Thyroid gland (tissue), 4 donors: ENCODE results near the gene TM4SF5. TPM values are rescaled to one million over a fixed set of nuclear protein-coding genes. Genes with fewer than 3 reads are reported as not detected.
"Not testable (repeated sequence)": the region's sequence is repeated elsewhere in the genome, so short reads cannot be mapped to it uniquely, and the experiment has no call there.

Experiments used
- DNase-seq, 2 donors: peaks; one replicate each; pipeline ENCODE4 v3.0.0-alpha.2; 2019
- H3K27ac ChIP-seq, 3 donors: fragments of 200-600 bp; sonication (generic); 1 replicate in 2 of 3; 2 replicates in 1 of 3; pipeline ENCODE4 v1.5.1; 2016 to 2019; ENCODE audit warnings: mild to moderate bottlenecking in 1 of 3, moderate library complexity in 1 of 3
- H3K27me3 ChIP-seq: fragments of 200-600 bp; sonication (generic); one replicate; pipeline ENCODE4 v1.5.1; 2019
- H3K36me3 ChIP-seq, 2 donors: fragments of 200-600 bp; sonication (generic); one replicate each; pipeline ENCODE4 v1.5.1; 2016 to 2019
- H3K4me1 ChIP-seq, 2 donors: fragments of 200-600 bp; sonication (generic); one replicate each; pipeline ENCODE4 v1.5.1; 2017 to 2019
- H3K4me3 ChIP-seq, 3 donors: fragments of 200-600 bp; sonication (generic); replicated peaks in 1 of 3; 1 replicate in 2 of 3; 2 replicates in 1 of 3; pipeline ENCODE4 v1.5.1; 2016; ENCODE audit warnings: mild to moderate bottlenecking in 1 of 3
- H3K9me3 ChIP-seq: fragments of 200-600 bp; sonication (generic); one replicate; pipeline ENCODE4 v1.5.1; 2017
- CTCF ChIP-seq, 6 experiments: fragments of 200-600 bp in 3 of 6; fragments of 450-650 bp in 3 of 6; sonication (generic) in 3 of 6; IDR thresholded peaks; one replicate each; pipeline ENCODE4 v1.5.1; 2016 to 2019; ENCODE audit warnings: antibody characterized with exemption in 6 of 6, mild to moderate bottlenecking in 2 of 6, inconsistent platforms in 1 of 6, moderate library complexity in 1 of 6
- POLR2A ChIP-seq, 2 donors: fragments of 450-650 bp; IDR thresholded peaks; one replicate each; pipeline ENCODE4 v1.6.1; 2017; ENCODE audit warnings: antibody characterized with exemption in 2 of 2, mild to moderate bottlenecking in 2 of 2, moderate library complexity in 1 of 2
- WGBS, 2 donors: methylation state at CpG; one replicate each; pipeline ENCODE4 v1.1.5; 2017; 5-methylcytosine and 5-hydroxymethylcytosine counted together
- intact Hi-C: fragments of 100-400 bp; cut with DNase I; formaldehyde crosslinking; loops from one replicate; pipeline ENCODE4 v1.15.1; 2023
- total RNA-seq, 4 donors: library from RNA; depleted of rRNA; stranded (reverse); fragments of >200 nt; gene quantifications; one replicate each; pipeline ENCODE4 v1.2.3, GENCODE V29; 2016

Gene TM4SF5
- total RNA-seq, 4 donors from 2014 or later: not detected

GRCh38 chr17:4818276-4818675 is 46.6 kb downstream of the TM4SF5 start:
- Histone ChIP-seq H3K27ac (no peak overlapping the region), H3K4me1 (peaks cover 0 to 7% of the 10 kb centered on the region in 2 donors), H3K36me3 (peaks cover 0 to 7% of the 10 kb centered on the region in 2 donors), H3K4me3 (no peak overlapping the region), H3K9me3 (no peaks in the 10 kb centered on the region), H3K27me3 (no peaks in the 10 kb centered on the region)
- DNase-seq: no peak
- TF ChIP-seq CTCF (IDR thresholded peaks at IDR 0.05) (no peak), POLR2A (IDR thresholded peaks at IDR 0.05) (no peak)
- WGBS, 2 donors: 84 to 85% methylated on average over 12 of the region's 12 CpGs
- intact Hi-C loops: no loop called here

- Histone ChIP-seq H3K9me3 (no peaks in the 10 kb centered on the region), H3K4me3 (no peak overlapping the region), H3K36me3 (no peaks in the 10 kb centered on the region), H3K4me1 (peaks cover 0 to 11% of the 10 kb centered on the region in 2 donors), H3K27me3 (no peaks in the 10 kb centered on the region), H3K27ac (peak overlapping the region in 1 of 3 donors; percentile 4)
- intact Hi-C loops: no loop called here
- 47% methylated on average over 3 of the region's 3 CpGs; no CpG with 5 or more reads in 1 of the 2 donors for WGBS, 2 donors
- TF ChIP-seq CTCF (IDR thresholded peaks at IDR 0.05) (no peak), POLR2A (IDR thresholded peaks at IDR 0.05) (no peak)
- DNase-seq: peak; percentile 17 to 20
These were observed 51.1 kb downstream of the TM4SF5 start for GRCh38 chr17:4822835-4823234.

- peak; percentile 40 to 45 for DNase-seq
- 31 to 44% methylated on average over 12 of the region's 12 CpGs for WGBS, 2 donors
These were observed 51.8 kb downstream of the TM4SF5 start for GRCh38 chr17:4823373-4824089.

GRCh38 chr17:4827399-4827798 is 55.7 kb downstream of the TM4SF5 start:
- TF ChIP-seq CTCF (IDR thresholded peaks at IDR 0.05) (no peak), POLR2A (IDR thresholded peaks at IDR 0.05) (no peak)
- Histone ChIP-seq H3K4me3 (no peak overlapping the region), H3K4me1 (peaks cover 0 to 11% of the 10 kb centered on the region in 2 donors), H3K36me3 (no peaks in the 10 kb centered on the region), H3K27ac (no peak overlapping the region), H3K27me3 (no peaks in the 10 kb centered on the region), H3K9me3 (no peaks in the 10 kb centered on the region)
- 73 to 76% methylated on average over 8 of the region's 8 CpGs for WGBS, 2 donors
- intact Hi-C loops: no loop called here
- no peak for DNase-seq

More at GRCh38 chr17:4823373-4824089, 51.8 kb downstream of the TM4SF5 start:
- Histone ChIP-seq H3K9me3 (no peaks in the 10 kb centered on the region), H3K36me3 (no peaks in the 10 kb centered on the region), H3K27ac (peak overlapping the region in 1 of 3 donors; percentile 4), H3K4me1 (peaks cover 0 to 11% of the 10 kb centered on the region in 2 donors), H3K27me3 (no peaks in the 10 kb centered on the region), H3K4me3 (no peak overlapping the region)
- intact Hi-C loops: no loop called here
- TF ChIP-seq CTCF (IDR thresholded peaks at IDR 0.05) (no peak), POLR2A (IDR thresholded peaks at IDR 0.05) (no peak)

GRCh38 chr17:4832829-4833177 is 61.1 kb downstream of the TM4SF5 start:
- H3K27me3 ChIP-seq, intact Hi-C loops, H3K36me3 ChIP-seq, H3K9me3 ChIP-seq, DNase-seq: not testable (repeated sequence)
- peak overlapping the region in 1 of 3 donors; percentile 92 for H3K4me3 ChIP-seq
- peak overlapping the region; percentile 63 to 83 (median 69) for H3K27ac ChIP-seq
- 0% methylated on average over 12 of the region's 17 CpGs for WGBS, 2 donors
- peaks cover 12 to 24% of the 10 kb centered on the region in 2 donors for H3K4me1 ChIP-seq

Other genes with a start within 250 kb of the TM4SF5 start
- 10 to 100 TPM; 23.5 to 50.2 (median 37.6) TPM for gene MYBBP1A, start 216.5 kb upstream of the TM4SF5 start, total RNA-seq
- 1 to 10 TPM in 1 of 4 donors, under 1 TPM in 1, not detected in 2; 0.56 to 1.3 TPM for gene GGT6, start 211.3 kb upstream of the TM4SF5 start, total RNA-seq
- under 1 TPM; 0.44 to 0.81 (median 0.67) TPM for gene SMTNL2, start 187.4 kb upstream of the TM4SF5 start, total RNA-seq
- not detected for gene ALOX15, start 130.2 kb upstream of the TM4SF5 start, total RNA-seq
- 10 to 100 TPM; 13.2 to 33.9 (median 28.1) TPM for gene PELP1, start 67.7 kb upstream of the TM4SF5 start, total RNA-seq
- gene ARRB2, start 61.3 kb upstream of the TM4SF5 start, total RNA-seq: 10 to 100 TPM in 3 of 4 donors, 1 to 10 TPM in 1; 8.4 to 20.6 (median 14.4) TPM
- 10 to 100 TPM; 37.3 to 54.7 (median 41.3) TPM for gene MED11, start 40.5 kb upstream of the TM4SF5 start, total RNA-seq
- under 1 TPM; 0.29 to 0.44 (median 0.37) TPM for gene ZMYND15, start 32.1 kb upstream of the TM4SF5 start, total RNA-seq
- gene CXCL16, start 32.0 kb upstream of the TM4SF5 start, total RNA-seq: 10 to 100 TPM in 3 of 4 donors, 1 to 10 TPM in 1; 6.6 to 13.7 (median 12.8) TPM
- 1 to 10 TPM in 2 of 4 donors, not detected in 2; 1.8 to 4.0 TPM for gene VMO1, start 14.5 kb downstream of the TM4SF5 start, total RNA-seq
- gene GLTPD2, start 17.1 kb downstream of the TM4SF5 start, total RNA-seq: not detected
- gene PSMB6, start 24.3 kb downstream of the TM4SF5 start, total RNA-seq: 100 to 1,000 TPM; 108 to 322 (median 141) TPM
- 10 to 100 TPM; 10.7 to 20.0 (median 16.2) TPM for gene PLD2, start 35.3 kb downstream of the TM4SF5 start, total RNA-seq
- 10 to 100 TPM; 25.1 to 51.6 (median 31.2) TPM for gene MINK1, start 61.5 kb downstream of the TM4SF5 start, total RNA-seq
- 1 to 10 TPM in 3 of 4 donors, under 1 TPM in 1; 0.33 to 1.9 (median 1.3) TPM for gene C17orf107, start 127.7 kb downstream of the TM4SF5 start, total RNA-seq
- gene CHRNE, start 131.2 kb downstream of the TM4SF5 start, total RNA-seq: under 1 TPM; 0.29 to 0.83 (median 0.49) TPM
- gene GP1BA, start 160.4 kb downstream of the TM4SF5 start, total RNA-seq: not detected
- gene SLC25A11, start 168.2 kb downstream of the TM4SF5 start, total RNA-seq: 10 to 100 TPM; 29.3 to 62.4 (median 48.4) TPM
- 10 to 100 TPM; 47.1 to 77.0 (median 67.2) TPM for gene RNF167, start 168.4 kb downstream of the TM4SF5 start, total RNA-seq
- gene PFN1, start 176.6 kb downstream of the TM4SF5 start, total RNA-seq: 100 to 1,000 TPM; 228 to 606 (median 328) TPM
- gene ENO3, start 179.2 kb downstream of the TM4SF5 start, total RNA-seq: 1 to 10 TPM in 3 of 4 donors, not detected in 1; 5.4 to 8.8 (median 5.5) TPM
- gene SPAG7, start 195.9 kb downstream of the TM4SF5 start, total RNA-seq: 10 to 100 TPM; 50.5 to 69.7 (median 68.3) TPM
- gene CAMTA2, start 215.8 kb downstream of the TM4SF5 start, total RNA-seq: 10 to 100 TPM; 17.1 to 29.0 (median 20.4) TPM
- 1 to 10 TPM; 1.0 to 2.3 (median 1.4) TPM for gene INCA1, start 225.6 kb downstream of the TM4SF5 start, total RNA-seq
- 100 to 1,000 TPM in 1 of 4 donors, 10 to 100 TPM in 3; 67.3 to 134 (median 86.9) TPM for gene KIF1C, start 226.1 kb downstream of the TM4SF5 start, total RNA-seq